G401.6 (cell line): ENCODE data around the gene SLC39A8.

Experiments used
- FAIRE-seq: peaks from 2 replicates; lab custom pipeline; 2012; peaks lifted over from hg19 to GRCh38; lab: Jason Lieb, UNC

Gene SLC39A8

DNA sequence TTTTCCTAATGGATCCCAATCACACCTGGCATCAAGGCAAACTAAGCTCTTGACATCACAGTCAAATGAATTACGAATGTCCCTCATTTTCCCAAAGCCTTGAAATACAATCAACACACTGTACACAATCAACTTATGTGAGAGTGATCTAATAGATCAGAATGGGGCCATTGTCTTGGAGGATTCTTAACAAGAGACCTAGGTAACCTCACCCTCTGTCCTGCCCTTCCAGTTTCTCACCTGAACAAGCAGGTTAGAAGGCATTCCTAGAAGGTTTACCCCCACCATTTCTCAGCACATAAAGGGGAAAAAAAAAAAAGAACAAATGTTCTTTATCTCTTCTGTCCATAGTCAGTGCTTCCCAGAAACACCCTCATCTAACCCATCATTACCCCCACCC is 6.3 kb downstream of the SLC39A8 start:
- FAIRE-seq, result no peak

DNA sequence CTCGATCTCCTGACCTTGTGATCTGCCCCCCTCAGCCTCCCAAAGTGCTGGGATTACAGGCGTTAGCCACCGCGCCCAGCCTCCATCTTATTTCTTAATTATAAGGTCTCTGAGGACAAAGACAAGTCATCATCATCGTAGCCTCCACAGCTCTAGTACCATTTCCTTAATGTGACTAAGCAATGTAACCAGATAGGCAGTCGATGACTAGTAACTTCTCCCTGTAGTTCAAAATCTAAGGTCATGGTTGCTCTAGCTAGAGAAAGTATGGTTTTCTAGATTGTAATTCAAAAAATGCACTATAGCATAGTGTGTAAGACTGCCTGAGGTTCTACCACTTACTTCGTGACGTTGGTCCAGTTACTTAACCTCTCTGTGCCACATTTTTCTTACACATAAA is 6.9 kb downstream of the SLC39A8 start:
- FAIRE-seq, result no peak

DNA sequence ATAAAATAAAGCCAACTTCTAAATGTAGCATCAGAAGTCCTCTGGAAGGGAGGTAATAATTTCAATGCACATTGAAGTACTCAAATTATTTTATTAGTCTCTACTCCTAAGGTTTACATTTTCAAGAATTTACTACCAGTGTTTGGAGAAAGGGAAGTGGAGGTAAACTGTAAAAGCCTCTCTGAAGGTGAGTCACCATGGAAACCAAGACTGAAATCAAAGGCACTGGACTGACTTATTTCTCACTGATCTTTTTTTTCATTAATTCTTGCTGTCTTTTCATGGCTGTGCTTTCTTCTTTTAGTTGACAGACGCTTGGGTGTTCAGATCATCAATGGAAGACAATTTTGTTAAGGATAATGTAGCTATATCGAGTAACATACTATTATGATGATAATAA is 9.7 kb downstream of the SLC39A8 start:
- no peak for FAIRE-seq

DNA sequence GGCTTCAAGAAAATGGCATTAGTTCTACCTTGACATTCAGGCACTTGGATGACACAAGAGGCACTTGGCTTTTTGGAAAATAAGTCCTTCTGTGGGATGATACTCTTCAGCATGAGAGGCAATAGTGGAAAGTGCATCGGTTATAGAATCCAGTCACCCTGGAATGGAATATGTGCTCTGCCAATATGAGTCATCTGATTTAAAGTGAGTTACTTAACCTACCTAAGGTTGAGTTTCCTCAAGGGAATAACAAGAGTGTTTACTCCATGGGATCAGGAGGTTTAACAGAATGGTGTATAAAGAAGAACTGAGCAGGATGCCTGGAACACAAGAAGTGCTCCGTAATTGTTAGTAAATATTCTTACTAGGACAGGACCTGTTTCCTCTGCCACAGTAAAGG is 10.7 kb downstream of the SLC39A8 start:
- FAIRE-seq, result no peak

DNA sequence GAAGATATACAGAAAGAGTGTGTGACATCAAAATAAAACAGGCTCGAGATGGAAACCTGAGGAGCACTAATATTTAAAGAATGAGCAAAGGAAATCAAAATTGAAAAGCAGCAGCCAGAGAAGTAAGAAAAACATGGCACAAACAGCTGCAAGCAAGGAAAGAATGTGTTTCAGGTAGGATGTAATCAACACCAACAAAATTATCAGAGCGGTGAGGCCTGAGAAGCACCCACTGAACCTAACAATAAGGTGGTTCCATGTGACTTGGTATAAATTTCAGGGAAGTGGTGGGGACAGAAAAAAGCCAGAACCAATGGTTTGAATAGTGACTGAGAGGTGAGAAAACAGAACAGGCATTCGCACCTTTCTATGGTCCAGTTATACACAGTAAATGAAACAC is 11.5 kb downstream of the SLC39A8 start:
- FAIRE-seq, result no peak

DNA sequence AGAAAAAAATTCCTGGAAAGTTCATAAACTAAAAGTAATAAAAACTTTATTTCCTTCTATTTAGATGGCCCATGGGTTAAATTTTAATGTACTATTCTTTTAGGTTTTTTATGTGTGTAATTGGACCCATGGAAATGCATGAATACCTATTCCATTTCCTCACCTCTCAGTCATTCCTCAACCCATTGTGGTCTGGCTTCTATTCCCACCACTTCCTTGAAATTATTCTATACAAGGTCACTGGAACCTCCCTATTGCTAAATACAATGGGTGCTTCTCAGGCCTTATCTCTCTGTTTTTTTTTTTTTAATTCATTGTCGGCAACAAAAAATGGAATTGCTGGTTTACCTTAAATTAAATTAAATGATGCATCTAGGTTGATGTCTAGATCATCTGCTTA is 17.2 kb downstream of the SLC39A8 start:
- FAIRE-seq, result no peak

DNA sequence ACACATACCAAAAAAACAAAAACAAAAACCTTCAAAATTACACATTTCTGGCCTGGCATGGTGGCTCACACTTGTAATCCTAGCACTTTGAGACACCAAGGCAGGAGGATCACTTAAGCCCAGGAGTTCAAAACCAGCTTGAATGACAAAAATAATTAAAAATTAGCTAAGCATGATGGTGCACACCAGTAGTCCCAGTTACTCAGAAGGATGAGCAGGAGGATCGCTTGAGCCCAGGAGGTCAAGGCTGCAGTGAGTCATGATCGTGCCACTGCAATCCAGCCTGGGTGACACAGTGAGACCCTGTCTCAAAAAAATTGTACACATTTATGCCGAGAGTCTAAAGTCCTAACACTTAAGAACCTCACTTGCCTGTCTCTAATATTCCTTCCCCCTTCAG is 18.3 kb downstream of the SLC39A8 start:
- no peak for FAIRE-seq

DNA sequence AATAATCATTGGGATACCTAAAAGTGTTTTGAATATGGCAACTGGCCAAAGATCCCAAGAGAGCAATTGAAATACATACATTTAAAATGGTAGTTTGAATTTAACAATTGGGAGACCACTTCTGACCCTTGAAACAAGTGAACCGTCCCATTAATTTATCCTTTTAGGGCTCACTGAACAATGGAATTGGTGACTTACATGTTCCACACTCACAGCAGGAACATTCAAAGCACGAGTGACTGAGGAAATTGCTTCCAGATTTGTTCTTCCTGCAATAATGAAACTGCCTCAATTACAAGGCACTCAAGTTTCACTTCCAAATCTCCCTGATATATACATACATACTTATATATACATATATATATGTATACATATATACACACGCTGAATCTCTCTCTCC is 20.6 kb downstream of the SLC39A8 start:
- FAIRE-seq, result no peak

DNA sequence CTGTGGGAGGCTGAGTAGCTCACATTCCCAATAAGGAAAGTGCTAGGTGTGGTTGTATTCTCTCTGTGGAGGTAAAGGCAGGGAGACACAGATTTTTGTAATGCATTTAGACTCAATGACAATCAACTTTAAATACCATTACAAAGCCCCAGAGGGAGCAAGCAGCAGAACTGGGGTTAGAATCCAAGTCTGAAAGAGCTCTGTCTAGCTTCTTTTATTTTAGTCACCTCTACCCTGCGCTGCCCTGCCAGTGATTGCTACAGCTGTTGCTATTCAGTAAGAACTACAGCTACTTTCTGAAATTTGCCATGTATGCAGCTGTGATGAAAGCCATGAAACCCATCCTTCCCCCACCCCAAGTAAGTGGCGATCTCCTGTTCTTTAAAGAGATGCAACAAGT is 22.5 kb downstream of the SLC39A8 start:
- no peak for FAIRE-seq

DNA sequence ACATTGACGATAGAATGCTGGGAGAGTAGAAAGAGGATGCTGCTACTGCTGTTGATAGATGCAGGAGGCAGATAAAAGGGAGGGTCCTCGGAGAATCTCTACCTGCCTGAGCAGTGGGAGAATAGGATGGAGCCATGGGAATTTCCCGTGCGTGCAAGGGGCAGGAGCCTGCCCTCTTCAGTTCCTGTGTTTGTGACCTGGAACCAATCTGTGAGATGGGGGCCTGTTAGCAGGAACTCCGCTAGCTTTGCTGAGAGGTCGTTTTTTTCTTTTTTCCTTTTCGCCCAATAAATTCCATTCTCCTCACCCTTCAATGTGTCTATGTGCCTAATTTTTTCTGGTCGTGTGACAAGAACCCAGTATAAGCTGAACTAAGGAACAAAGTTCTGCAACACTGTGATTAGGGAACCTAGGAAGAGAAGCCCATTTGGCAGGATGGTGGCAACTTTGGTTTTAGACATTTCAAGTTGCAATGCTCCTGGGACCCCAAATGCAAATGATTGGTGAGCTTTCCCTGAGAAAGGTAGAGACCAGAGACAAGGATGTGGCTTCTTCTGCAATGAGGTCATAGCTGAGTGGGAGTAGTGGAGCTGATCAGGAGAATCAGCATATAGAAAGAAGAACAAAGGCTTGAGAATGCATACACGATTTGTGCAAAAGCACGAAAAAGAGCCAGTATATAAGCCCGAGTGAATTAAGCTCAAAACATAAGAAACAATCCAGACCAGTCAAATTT is 23.9 kb downstream of the SLC39A8 start:
- FAIRE-seq, result no peak

DNA sequence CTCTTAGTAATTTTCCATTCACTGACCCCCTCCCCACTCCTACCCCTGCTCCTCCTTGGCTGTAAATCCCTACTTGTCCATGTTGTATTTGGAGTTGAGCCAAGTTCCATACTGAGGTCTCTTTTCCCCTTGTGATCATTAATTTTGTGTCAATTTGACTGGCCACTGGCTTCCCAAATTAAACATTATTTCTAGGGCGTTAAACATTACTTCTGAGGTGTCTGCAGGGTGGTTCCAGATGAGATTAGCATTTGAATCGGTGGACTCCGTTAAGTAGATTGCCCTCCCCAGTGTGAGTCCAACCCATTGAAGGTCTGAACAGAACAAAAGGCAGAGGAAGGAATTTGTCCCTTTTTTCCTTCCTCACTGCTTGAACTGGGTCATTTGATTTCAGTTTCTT is 25.7 kb downstream of the SLC39A8 start:
- FAIRE-seq, result no peak

DNA sequence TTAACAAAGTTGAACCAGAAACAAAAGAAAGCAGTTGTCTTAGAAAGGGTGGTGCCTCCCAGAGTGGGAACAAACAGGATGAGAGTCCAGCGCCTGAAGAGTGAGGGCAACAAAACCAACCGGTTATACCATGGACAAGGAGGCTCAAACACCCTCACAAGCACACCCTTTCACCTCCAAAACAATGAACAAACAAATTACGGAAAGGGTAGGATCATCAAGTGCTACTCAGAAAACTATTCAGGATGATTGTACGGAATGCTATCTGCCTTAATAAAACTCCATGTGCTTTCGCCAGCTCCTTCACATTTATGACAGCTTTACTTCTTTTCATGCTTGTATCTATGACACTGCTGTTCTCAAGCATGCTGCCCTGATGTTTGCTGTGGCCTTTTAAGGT is 26.8 kb downstream of the SLC39A8 start:
- no peak for FAIRE-seq

DNA sequence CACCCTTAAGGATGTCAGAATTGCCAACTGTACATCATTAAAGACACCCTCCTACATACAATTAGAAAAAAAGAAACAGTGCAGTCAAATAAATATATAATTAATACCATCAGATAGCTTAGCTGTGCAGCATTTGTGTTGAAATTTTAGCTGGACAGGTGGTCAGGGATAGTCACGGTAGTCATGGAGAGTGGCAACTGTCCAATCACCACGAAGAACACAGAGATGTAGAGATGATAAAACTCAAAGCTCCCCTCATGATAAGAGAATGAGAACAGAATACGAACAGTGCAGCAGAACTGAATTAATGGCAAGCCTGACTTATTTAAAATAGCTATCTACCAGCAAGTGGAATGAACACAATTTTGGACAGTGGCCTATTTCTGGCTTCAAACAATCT is 27.2 kb downstream of the SLC39A8 start:
- no peak for FAIRE-seq

DNA sequence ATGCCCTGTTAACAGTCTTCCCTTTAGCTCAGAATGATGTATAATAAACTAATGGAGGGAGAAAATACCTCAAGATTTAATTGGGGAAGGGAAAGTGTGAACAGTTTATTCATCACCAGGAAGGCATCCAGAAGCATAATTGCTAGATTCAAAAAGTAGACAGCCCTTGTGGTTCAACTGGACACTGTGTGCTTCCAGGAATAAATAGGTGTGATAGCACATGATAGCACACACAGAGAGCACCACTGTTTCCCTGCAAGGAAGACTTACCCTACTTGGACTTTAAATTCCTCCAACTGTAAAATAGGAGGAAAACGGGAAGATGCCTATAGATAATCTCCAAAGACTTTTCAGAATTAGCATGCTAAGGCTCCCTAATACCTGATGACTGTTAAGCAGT is 27.8 kb downstream of the SLC39A8 start:
- no peak for FAIRE-seq

DNA sequence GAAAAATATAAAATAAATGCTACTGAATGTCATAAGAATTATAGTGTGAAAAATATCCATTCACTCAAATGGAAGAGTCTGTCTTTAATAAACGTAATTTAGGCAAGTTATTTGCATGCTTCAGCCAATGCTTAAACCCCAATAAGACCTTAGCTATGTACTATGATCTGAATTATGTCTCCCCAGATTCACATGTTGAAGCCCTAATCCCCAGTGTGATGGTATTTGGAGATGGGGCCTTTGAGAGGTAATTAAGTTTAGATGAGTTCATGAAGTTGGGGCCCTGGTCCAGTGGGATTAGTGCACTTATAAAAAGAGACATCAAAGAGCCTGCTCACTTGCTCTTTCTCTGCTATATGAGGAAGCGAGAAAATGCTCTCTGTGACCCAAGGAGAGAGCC is 28.7 kb downstream of the SLC39A8 start:
- FAIRE-seq, result no peak

DNA sequence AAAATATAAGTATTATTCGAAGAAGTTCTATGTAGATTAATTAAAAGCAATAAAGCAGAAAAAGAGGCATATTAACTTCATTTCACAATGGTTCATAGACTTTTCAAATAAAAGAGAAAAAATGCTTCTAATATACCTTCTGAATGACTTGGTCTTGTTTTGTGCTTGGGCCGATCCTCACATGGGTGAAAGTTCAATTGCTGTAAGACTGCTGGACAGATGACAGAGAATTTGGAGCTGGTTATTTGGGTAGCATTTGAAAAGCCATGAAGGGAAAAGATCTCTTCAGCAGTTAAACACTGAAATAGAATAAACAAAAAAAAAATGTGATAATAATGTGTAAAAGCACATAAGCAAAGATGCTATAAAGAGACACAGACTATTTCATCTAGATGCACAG is 29.8 kb downstream of the SLC39A8 start:
- no peak for FAIRE-seq

DNA sequence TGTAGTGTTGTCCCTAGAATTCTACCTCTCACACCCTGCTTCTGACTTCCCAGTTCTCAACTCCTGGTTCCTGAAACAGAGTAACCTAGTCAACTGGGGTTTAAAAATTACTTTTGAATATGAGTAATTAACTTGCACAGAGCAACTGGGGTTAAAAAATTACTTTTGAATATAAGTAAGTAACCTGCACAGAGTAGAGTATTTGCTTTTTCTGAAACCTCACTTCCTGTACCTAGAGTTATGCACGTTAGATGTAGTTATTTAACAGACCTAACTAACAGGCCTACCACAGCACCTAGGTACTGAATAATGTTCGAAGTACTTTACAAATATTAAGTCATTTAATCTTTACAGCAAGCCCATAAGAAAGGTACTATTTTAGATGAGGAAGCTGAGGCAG is 32.9 kb downstream of the SLC39A8 start:
- FAIRE-seq, result no peak

DNA sequence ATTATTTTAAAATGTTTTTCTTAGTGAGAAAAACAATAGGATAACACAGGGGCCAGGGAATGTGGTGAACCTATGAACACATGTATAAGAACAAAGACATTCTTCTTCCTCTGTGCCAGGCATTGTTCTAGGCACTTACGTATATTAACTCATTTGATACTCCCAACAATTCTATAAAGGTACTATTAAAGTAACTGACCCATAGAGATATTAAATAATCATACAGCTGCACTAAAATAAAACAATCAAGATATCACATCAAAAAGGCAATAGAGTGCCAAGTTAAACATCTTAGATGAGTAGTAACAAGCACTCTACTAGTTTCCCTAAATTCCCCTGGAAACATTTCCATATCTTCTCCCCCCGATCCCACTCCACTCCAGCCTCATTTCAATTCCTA is 33.4 kb downstream of the SLC39A8 start:
- no peak for FAIRE-seq

DNA sequence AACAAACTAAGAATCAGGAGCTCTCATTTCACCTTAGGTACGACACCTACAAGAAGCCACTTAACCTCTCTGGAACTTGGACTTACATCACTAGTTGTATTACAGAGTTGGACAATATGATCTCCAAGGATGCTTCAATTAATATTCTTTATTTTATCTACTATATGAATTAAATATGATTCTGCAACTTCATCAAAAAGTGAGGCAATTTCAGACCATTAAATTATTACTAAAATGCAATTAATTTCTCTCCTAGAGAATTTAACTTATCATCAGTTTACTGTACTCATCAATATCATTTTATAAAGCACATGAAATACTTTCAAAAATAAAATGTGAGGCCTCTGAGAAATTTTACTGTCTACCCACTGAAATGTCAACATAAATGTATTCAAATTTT is 33.9 kb downstream of the SLC39A8 start:
- no peak for FAIRE-seq

DNA sequence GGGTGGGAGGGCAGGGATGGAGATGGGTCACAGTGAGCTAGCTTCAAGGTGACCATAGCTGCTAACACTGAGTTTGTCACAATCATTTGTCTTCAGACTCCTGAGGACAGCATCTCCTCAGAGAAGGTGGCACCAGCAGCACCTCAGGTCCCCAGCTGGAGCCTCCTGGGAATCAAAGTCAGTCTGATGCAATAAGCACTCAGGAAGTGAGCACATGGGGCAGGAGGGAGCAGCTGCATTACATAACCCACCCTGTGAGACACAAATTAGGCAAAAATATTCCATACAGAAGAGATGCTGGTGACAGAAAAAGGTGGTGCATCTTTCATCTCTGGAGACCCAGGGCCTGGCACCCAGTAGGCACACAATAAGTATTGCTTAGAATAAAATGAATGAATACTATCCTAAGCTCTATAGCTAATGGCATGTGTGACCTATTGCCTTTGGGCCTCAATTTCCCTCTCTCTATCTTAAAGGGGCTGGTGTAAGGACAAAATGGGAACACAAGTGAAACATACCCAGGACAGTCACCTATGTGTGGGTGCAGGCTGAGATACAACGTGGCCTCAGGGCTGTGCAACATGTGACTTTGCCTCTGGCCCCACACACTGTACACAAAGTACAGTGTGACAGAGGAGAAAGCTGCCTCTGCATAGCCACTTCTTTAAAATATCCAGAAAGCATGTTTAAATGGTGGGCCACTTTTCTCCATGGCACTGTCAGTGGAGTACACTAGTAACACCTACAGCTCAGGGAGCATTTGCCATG is 37.1 kb downstream of the SLC39A8 start:
- no peak for FAIRE-seq

DNA sequence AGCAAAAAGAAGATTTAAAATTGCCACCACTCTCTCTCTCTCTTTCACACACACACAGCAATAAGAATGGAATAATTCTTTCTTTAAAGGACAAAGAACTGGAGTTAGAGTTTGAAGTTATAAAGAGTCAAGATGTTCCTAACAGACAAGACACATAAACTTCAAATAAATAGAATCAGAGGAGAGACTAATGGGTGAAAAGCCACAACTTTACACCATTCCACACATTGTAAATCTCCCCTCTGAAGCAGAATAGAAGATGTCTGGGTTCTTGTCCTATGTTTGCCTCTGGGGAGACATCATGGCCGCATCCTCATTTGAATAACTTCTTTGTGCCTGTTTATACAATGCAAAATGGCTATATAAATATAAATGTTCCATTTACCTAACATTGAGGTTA is 39.6 kb downstream of the SLC39A8 start:
- FAIRE-seq, result no peak

DNA sequence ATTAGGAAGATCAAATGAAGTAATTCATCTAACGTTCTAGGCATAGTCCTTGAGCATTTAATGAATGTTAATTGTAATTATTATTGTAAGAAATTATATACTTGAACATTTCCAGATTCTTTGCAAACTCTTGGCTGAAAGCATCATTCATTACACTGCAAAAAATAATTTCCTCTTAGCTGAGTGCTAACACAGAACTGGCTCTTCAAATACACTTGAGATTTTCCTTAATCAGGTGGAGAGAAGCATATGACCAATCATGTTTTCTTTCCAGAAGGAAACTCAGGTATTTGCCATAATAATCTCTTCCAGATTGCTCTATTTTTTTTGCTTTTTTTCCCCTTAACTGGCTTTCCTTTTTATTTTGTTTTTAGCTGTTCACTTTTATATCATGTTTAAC is 42.5 kb downstream of the SLC39A8 start:
- FAIRE-seq, result no peak

DNA sequence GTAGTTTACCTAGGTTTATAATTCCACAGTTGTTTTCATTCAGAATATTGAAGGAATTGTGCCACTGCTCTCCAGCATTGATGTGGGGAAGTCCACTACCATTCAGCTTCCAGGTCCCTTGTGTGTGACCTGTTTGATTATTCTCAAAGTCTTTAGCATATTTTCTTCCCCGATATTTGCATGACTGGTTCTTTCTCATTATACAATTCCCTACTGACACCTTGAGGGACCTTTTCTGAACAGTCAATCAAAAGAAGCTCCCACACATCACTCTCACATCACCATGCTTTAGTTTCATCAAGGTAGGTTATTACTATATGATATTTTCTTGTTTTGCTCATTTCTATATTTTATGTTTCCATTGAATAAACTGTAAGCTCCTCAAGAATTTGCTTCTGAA is 44.1 kb downstream of the SLC39A8 start:
- FAIRE-seq, result no peak
